ENCODE measurements around the gene CRYGB. TPM values are rescaled to one million over a fixed set of nuclear protein-coding genes. Genes with fewer than 3 reads are reported as not detected.

The CRYGB gene
- total RNA-seq, 2 experiments from 2014 or later, result not detected

- Histone ChIP-seq H3K27me3 (ENCODE audit: control insufficient read depth in 1 of 2, insufficient read depth in 2 of 2, low read length in 2 of 2) (no peaks in the 10 kb centered on the region), H3K27ac (ENCODE audit: low read depth in 1 of 2, low read length in 2 of 2) (no peak overlapping the region), H3K4me1 (ENCODE audit: insufficient read depth, low read length) (no peaks in the 10 kb centered on the region), H3K36me3 (ENCODE audit: insufficient read depth, low read length) (no peaks in the 10 kb centered on the region), H3K4me3 (ENCODE audit: low read length) (no peak overlapping the region), H3K9me3 (ENCODE audit: control insufficient read depth in 1 of 2, insufficient read depth in 1 of 2, low read length in 2 of 2) (no peaks in the 10 kb centered on the region)
- ChIA-PET CTCF (no interaction called here), POLR2A (no interaction called here)
- DNase-seq (no peak), ATAC-seq (ENCODE audit: poor library complexity) (no peak)
- Mint-ChIP-seq H3K27ac (no peak overlapping the region), H3K4me1 (ENCODE audit: low read depth) (peaks cover 20% of the 10 kb centered on the region), H3K9me3 (no peaks in the 10 kb centered on the region), H3K36me3 (ENCODE audit: low read depth) (no peaks in the 10 kb centered on the region), H3K4me3 (no peak overlapping the region), H3K27me3 (no peaks in the 10 kb centered on the region)
- TF ChIP-seq CTCF (IDR thresholded peaks at IDR 0.05), result no peak
- intact Hi-C loops (cut with DNase I, micrococcal nuclease), result no loop called here
Measured at GRCh38 chr2:208096080-208096479, 49.9 kb downstream of the CRYGB start.

GRCh38 chr2:208093128-208093527, 52.8 kb downstream of the CRYGB start:
- Histone ChIP-seq H3K27ac (ENCODE audit: low read depth in 1 of 2, low read length in 2 of 2) (no peak overlapping the region), H3K27me3 (ENCODE audit: control insufficient read depth in 1 of 2, insufficient read depth in 2 of 2, low read length in 2 of 2) (no peaks in the 10 kb centered on the region), H3K9me3 (ENCODE audit: control insufficient read depth in 1 of 2, insufficient read depth in 1 of 2, low read length in 2 of 2) (peaks cover 0 to 5% of the 10 kb centered on the region in 2 experiments), H3K4me3 (ENCODE audit: low read length) (no peak overlapping the region), H3K36me3 (ENCODE audit: insufficient read depth, low read length) (no peaks in the 10 kb centered on the region), H3K4me1 (ENCODE audit: insufficient read depth, low read length) (no peaks in the 10 kb centered on the region)
- H3K36me3 Mint-ChIP-seq (ENCODE audit: low read depth), result no peaks in the 10 kb centered on the region
- H3K9me3 Mint-ChIP-seq, result peaks cover 3% of the 10 kb centered on the region
- POLR2A ChIA-PET, result no interaction called here
- H3K27ac Mint-ChIP-seq, result no peak overlapping the region
- H3K4me3 Mint-ChIP-seq, result no peak overlapping the region
- CTCF ChIA-PET, result no interaction called here
- DNase-seq, result no peak
- H3K27me3 Mint-ChIP-seq, result no peaks in the 10 kb centered on the region
- no peak for TF ChIP-seq CTCF (IDR thresholded peaks at IDR 0.05)
- intact Hi-C loops (cut with DNase I, micrococcal nuclease), result no loop called here
- ATAC-seq (ENCODE audit: poor library complexity), result no peak
- no peaks in the 10 kb centered on the region for H3K4me1 Mint-ChIP-seq (ENCODE audit: low read depth)

Other genes with a start within 250 kb of the CRYGB start
- 10 to 100 TPM; 11.3 to 11.6 TPM for gene PLEKHM3, start 120.6 kb downstream of the CRYGB start, total RNA-seq
- not detected for gene CRYGD, start 21.6 kb downstream of the CRYGB start, total RNA-seq
- not detected for gene CRYGC, start 16.3 kb downstream of the CRYGB start, total RNA-seq
- gene CRYGA, start 17.4 kb upstream of the CRYGB start, total RNA-seq, result not detected
- gene C2orf80, start 43.9 kb upstream of the CRYGB start, total RNA-seq, result not detected
- 1 to 10 TPM; 3.0 to 3.4 TPM for gene IDH1, start 108.9 kb upstream of the CRYGB start, total RNA-seq
- 10 to 100 TPM; 29.3 to 29.9 TPM for gene PIKFYVE, start 120.1 kb upstream of the CRYGB start, total RNA-seq